ENCODE results near the gene ENOX1.

DNA sequence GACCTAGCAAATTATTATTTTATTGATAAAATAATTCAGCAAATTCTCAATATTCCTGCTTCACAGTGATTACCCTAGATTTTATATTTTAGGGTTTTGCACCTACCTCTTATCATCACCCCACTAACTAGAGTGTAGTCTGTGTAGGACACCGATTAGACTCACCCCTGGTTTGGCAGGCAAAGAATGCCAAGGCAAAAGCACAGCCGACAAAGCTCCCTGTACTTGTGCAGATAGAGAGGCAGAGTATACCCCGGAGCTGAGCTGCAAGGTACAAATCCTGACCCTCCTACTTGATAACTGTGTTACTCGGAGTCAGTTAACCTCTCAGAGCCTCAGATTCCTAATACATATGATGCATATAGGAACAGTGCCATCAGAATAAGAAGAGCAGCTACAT lies 225.7 kb downstream of the ENOX1 start:
- no peak for TF ChIP-seq POLR2A (IDR thresholded peaks at IDR 0.05)
- TF ChIP-seq, protein P1, sequence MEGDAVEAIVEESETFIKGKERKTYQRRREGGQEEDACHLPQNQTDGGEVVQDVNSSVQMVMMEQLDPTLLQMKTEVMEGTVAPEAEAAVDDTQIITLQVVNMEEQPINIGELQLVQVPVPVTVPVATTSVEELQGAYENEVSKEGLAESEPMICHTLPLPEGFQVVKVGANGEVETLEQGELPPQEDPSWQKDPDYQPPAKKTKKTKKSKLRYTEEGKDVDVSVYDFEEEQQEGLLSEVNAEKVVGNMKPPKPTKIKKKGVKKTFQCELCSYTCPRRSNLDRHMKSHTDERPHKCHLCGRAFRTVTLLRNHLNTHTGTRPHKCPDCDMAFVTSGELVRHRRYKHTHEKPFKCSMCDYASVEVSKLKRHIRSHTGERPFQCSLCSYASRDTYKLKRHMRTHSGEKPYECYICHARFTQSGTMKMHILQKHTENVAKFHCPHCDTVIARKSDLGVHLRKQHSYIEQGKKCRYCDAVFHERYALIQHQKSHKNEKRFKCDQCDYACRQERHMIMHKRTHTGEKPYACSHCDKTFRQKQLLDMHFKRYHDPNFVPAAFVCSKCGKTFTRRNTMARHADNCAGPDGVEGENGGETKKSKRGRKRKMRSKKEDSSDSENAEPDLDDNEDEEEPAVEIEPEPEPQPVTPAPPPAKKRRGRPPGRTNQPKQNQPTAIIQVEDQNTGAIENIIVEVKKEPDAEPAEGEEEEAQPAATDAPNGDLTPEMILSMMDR (IDR thresholded peaks at IDR 0.05) = no peak
